Measurements from ENCODE around the gene STK38.

GRCh38 chr6:36463676-36464075 is 83.6 kb downstream of the STK38 start:
- TF ChIP-seq CTCF (conservative IDR thresholded peaks at IDR 0.05 in 1 of 2, IDR thresholded peaks at IDR 0.05 in 1 of 2; ENCODE audit: low read depth in 1 of 2, low read length in 2 of 2) (no peak), EZH2 (IDR thresholded peaks at IDR 0.05; ENCODE audit: low read length, missing control alignments) (no peak)
